Right cardiac atrium (tissue), 5 donors: ENCODE measurements around the gene TLL2. TPM values are rescaled to one million over a fixed set of nuclear protein-coding genes. Genes with fewer than 3 reads are reported as not detected.

ENCODE experiments used
- ATAC-seq, 2 donors: fragments of 200-7000 bp; cut with Tn5 transposase; one replicate each; pipeline versions ENCODE4 v1.8.0 to v1.9.1; 2020; ENCODE audit warnings: moderate library complexity in 2 of 2, mild to moderate bottlenecking in 1 of 2
- DNase-seq, 3 donors: peaks; one replicate each; pipeline ENCODE4 v3.0.0-alpha.2; 2020
- H3K27ac ChIP-seq: one replicate; pipeline ENCODE4 v1.5.1; 2013; ENCODE audit warnings: mild to moderate bottlenecking, low read length, control low read depth, moderate library complexity
- H3K27me3 ChIP-seq: one replicate; pipeline ENCODE4 v1.6.1; 2013; ENCODE audit not compliant: control insufficient read depth, insufficient read depth
- H3K4me1 ChIP-seq: one replicate; pipeline ENCODE4 v1.6.1; 2013; ENCODE audit warnings: low read length; ENCODE audit not compliant: control insufficient read depth, insufficient read depth
- H3K4me3 ChIP-seq: one replicate; pipeline ENCODE4 v1.5.1; 2013; ENCODE audit warnings: low read length, control low read depth
- H3K9me3 ChIP-seq: one replicate; pipeline ENCODE4 v1.6.1; 2013; ENCODE audit warnings: low read length; ENCODE audit not compliant: control insufficient read depth
- WGBS: extraction: QIAGEN DNeasy Blood & Tissue Kit; methylation state at CpG from one replicate; pipeline ENCODE4 v1.1.7; 2013; 5-methylcytosine and 5-hydroxymethylcytosine counted together
- intact Hi-C, 4 donors: fragments of 100-400 bp; cut with DNase I; formaldehyde crosslinking; loops; one replicate each; pipeline versions ENCODE4 v1.11.0 to v1.14.0; 2022 to 2023
- polyA plus RNA-seq: library from polyadenylated mRNA; stranded (reverse); fragments of 200-250 nt; gene quantifications from one replicate; pipeline ENCODE4 v1.2.3, GENCODE V29; 2013
- total RNA-seq, 4 donors: library from RNA; stranded (reverse); fragmentation: NEBNext Ultra II Directional; extraction: Animal tissue kit (Norgen Biotek cat#: 25700); gene quantifications; one replicate each; pipeline ENCODE4 v1.2.1, GENCODE V29; 2021
- donor health status: healthy with polysubstance abuse.
- donor health status: DM: no; HTN: yes; CAD: no.
- donor health status: DM: no; HTN: no; CAD: no.
- donor health status: DM: no; HTN: yes; CAD: no; lungs with severe emphysema.
- donor health status: DM: yes; HTN: yes; CAD: no.

The TLL2 gene
- total and polyA plus RNA-seq, 5 donors = 1.4 to 5.2 (median 1.9) TPM

DNA sequence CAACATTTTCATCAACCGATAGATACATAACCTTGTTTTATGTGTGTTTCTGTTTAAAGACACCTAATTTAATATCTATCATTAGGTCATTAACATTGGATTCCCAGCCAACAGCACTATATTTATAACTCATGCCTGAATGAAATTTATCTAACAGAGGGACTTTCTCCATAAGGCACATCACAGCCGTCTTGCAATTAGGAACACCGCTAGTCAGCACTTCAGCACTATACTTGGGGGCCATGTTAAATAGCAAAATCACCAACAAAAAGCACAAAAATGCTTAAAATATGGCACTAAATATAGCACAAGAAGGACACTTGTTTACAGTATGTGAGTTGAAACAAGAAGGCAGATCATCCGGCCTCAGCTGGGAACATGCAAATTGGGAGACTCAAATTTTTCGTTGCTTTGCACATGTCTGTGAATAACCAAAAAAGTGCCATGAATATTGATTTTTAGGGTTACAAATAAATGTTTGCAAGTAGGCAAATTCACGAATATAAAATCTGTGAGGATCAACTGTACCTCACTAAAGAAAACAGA, 51.0 kb downstream of the TLL2 start:
- DNase-seq (no peak), ATAC-seq (no peak)
- Histone ChIP-seq H3K4me1 (no peaks in the 10 kb centered on the region), H3K9me3 (no peaks in the 10 kb centered on the region), H3K4me3 (no peak overlapping the region), H3K27ac (no peak overlapping the region), H3K27me3 (no peaks in the 10 kb centered on the region)
- 71% methylated on average over 6 of the region's 6 CpGs for WGBS
- intact Hi-C loops = no loop called here

GRCh38 chr10:96460316-96460715, 53.4 kb downstream of the TLL2 start:
- Histone ChIP-seq H3K27me3 (no peaks in the 10 kb centered on the region), H3K27ac (no peak overlapping the region), H3K4me1 (no peaks in the 10 kb centered on the region), H3K9me3 (no peaks in the 10 kb centered on the region), H3K4me3 (no peak overlapping the region)
- no peak for DNase-seq
- 95% methylated on average over 3 of the region's 3 CpGs for WGBS
- no peak for ATAC-seq
- intact Hi-C loops = no loop called here

- ATAC-seq (no peak), DNase-seq (no peak)
- Histone ChIP-seq H3K9me3 (no peaks in the 10 kb centered on the region), H3K4me3 (no peak overlapping the region), H3K4me1 (no peaks in the 10 kb centered on the region), H3K27me3 (no peaks in the 10 kb centered on the region), H3K27ac (no peak overlapping the region)
- intact Hi-C loops = no loop called here
- WGBS = 67% methylated on average over 5 of the region's 5 CpGs
Measured at GRCh38 chr10:96457341-96457740, 56.4 kb downstream of the TLL2 start.

DNA sequence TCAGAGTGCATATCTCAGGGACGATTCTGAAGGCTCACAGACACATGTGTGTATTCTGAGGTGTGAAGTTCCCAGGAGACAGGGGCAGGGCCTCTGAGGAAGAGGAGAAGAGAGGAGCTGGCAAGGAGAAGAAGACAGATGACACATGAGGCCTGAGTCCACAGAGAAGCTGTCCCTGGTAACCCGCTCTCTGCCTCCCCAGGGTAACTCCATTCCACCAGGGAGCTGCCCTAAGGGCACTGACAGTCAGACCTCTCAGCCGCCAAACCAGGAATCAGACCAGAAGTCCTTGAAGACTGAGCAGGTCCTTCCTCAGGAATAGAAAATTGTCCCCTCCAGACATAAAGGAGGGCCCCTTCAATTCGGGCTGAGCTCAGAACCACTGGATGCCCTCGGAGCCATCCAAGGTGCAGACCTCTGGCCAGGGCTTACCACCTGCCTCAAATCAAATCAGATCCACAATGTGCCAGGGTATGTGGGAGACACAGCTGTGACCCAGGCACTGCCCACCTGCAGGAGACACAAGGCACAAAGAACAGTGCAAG, 57.4 kb downstream of the TLL2 start:
- intact Hi-C loops = no loop called here
- Histone ChIP-seq H3K27ac (no peak overlapping the region), H3K9me3 (no peaks in the 10 kb centered on the region), H3K27me3 (no peaks in the 10 kb centered on the region), H3K4me1 (no peaks in the 10 kb centered on the region), H3K4me3 (no peak overlapping the region)
- ATAC-seq = no peak
- no peak for DNase-seq
- 77% methylated on average over 5 of the region's 5 CpGs for WGBS

- Histone ChIP-seq H3K4me1 (no peaks in the 10 kb centered on the region), H3K4me3 (no peak overlapping the region), H3K27ac (no peak overlapping the region), H3K9me3 (no peaks in the 10 kb centered on the region), H3K27me3 (no peaks in the 10 kb centered on the region)
- DNase-seq = no peak
- 75% methylated on average over 3 of the region's 3 CpGs for WGBS
- no peak for ATAC-seq
- intact Hi-C loops = no loop called here
Measured at GRCh38 chr10:96453856-96454583, 59.7 kb downstream of the TLL2 start.

DNA sequence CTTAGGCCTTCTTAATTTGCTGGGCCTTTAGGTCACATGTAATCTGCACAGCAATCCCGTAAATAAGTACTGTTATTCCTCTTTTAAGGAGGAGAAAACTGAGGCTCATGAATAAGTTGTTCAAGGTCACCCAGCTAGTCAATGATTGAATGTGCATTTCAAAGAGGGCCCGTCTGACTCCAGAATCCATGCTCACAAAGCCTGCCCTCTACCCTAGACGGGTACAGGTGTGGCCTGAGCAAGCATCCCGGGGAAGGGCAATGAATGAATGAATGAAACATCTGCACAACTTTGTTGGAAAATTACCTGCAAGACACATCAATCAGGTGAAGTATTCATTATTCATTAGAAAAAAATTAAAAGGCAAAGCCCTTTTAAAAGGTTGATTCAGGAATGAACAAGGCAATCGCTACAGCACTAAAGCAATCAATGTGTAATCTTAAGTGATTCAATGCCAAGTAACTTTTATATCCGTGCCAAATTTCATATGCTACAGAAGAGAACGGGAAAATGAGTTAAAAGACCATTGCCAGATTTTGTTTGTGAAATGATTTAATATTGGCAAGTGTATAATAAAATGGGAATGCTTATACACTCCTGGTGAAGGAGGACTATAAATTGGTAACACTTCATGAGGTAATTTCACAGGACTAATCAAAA, 61.1 kb downstream of the TLL2 start:
- ATAC-seq = no peak
- WGBS = 72% methylated on average over 7 of the region's 7 CpGs
- intact Hi-C loops = no loop called here
- H3K4me1 ChIP-seq = no peaks in the 10 kb centered on the region
- no peaks in the 10 kb centered on the region for H3K9me3 ChIP-seq
- no peaks in the 10 kb centered on the region for H3K27me3 ChIP-seq
- no peak overlapping the region for H3K4me3 ChIP-seq
- no peak overlapping the region for H3K27ac ChIP-seq
- no peak for DNase-seq

DNA sequence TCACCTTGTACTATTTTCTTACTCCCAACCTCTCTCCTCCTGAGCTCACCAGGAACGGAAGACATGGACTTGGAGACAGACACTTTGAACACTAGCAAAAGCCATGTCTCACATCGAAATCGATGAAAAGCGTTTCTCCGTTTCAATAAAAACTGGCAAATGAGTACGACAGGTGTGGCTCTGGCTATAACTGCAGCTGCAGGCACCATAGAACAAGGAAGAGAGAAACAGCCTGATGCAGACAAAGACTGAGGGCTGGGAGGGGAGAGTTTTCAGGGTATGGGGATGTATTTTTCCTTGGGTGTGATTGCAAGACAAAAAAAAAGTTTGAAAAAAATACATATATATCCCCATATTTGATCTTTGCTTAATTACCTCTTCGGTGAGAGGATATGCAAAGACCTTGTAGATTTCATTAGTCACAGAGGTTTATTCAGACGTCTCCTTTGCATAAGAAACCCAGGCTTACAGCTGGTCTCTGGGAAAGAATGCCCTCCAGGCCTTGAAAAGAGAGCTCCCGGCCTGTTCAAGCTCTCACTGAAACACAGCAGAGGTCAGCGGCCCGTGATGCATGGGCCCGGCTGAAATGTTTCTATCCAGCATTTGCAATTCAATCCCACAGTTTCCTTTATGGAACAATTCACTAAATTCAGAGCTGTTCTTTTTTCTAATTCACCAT, 63.1 kb downstream of the TLL2 start:
- Histone ChIP-seq H3K4me1 (no peaks in the 10 kb centered on the region), H3K4me3 (no peak overlapping the region), H3K27me3 (no peaks in the 10 kb centered on the region), H3K9me3 (no peaks in the 10 kb centered on the region), H3K27ac (no peak overlapping the region)
- DNase-seq = no peak
- ATAC-seq = no peak
- WGBS = 79% methylated on average over 12 of the region's 12 CpGs
- intact Hi-C loops = no loop called here

GRCh38 chr10:96448558-96448957, 65.2 kb downstream of the TLL2 start:
- DNase-seq (no peak), ATAC-seq (no peak)

DNA sequence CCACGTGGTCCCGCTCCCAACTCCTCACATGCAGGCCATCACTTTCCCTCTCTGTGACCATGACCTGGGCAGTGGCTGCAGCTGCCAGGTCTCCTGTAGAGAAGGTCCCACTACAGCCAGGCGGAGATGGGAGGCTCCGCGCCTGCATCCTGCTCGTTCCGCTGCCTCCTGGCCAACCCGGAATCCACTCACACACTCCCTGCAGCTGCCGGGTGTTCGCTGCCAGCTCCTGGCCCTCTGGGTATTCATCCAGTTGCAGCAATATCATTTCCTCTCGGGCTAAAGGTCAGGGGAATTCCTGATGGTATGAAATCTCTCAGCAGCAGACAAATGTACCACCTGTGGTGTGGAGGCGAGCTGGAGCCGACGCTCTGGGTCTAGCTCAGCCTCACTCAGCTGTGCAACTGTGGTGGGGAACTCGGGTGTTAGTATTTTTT, 65.7 kb downstream of the TLL2 start:
- Histone ChIP-seq H3K27ac (no peak overlapping the region), H3K27me3 (no peaks in the 10 kb centered on the region), H3K9me3 (no peaks in the 10 kb centered on the region), H3K4me1 (no peaks in the 10 kb centered on the region), H3K4me3 (no peak overlapping the region)
- DNase-seq = peak; percentile 66 to 81 (median 81)
- ATAC-seq = peak; percentile 75 to 78
- intact Hi-C loops = no loop called here
- WGBS = 38% methylated on average over 15 of the region's 15 CpGs

More at GRCh38 chr10:96448558-96448957, 65.2 kb downstream of the TLL2 start:
- H3K27ac ChIP-seq = no peak overlapping the region
- H3K4me3 ChIP-seq = no peak overlapping the region
- no peaks in the 10 kb centered on the region for H3K4me1 ChIP-seq
- H3K9me3 ChIP-seq = no peaks in the 10 kb centered on the region
- H3K27me3 ChIP-seq = no peaks in the 10 kb centered on the region
- 75% methylated on average over 4 of the region's 4 CpGs for WGBS
- intact Hi-C loops = no loop called here

GRCh38 chr10:96446966-96447596, 66.6 kb downstream of the TLL2 start:
- no peaks in the 10 kb centered on the region for H3K27me3 ChIP-seq
- H3K9me3 ChIP-seq = no peaks in the 10 kb centered on the region
- H3K4me1 ChIP-seq = no peaks in the 10 kb centered on the region
- no peak overlapping the region for H3K27ac ChIP-seq
- intact Hi-C loops = no loop called here
- WGBS = 63% methylated on average over 10 of the region's 10 CpGs
- ATAC-seq = no peak
- no peak for DNase-seq
- H3K4me3 ChIP-seq = no peak overlapping the region
